Effector CD4-positive, alpha-beta T cell (primary cell): ENCODE measurements around the gene CAAP1.
"Not testable (repeated sequence)": the region's sequence is repeated elsewhere in the genome, so short reads cannot be mapped to it uniquely, and the experiment has no call there.

ENCODE experiments used
- DNase-seq: peaks from one replicate; pipeline ENCODE4 v3.0.0-alpha.2; 2020

CAAP1 gene

GRCh38 chr9:26828391-26828955, 64.1 kb downstream of the CAAP1 start:
- DNase-seq = not testable (repeated sequence)

DNA sequence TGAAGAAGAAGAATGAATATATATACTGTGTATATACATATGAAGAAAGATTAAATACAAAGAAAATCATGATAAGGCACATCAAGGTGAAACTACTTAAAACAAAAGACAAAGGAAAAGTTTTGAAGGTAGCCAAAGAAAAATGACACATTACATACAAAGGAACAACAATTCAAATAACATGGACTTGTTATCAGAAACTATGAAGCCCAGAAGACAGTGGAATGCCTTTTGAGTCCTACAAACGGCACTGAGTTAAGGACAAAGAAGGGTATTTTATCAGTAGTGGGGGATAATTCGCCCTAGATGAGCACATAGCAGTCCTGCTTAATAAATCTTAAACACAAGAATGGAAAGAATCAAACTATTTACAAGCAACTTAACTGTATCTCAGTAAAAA, 77.8 kb downstream of the CAAP1 start:
- DNase-seq = no peak

GRCh38 chr9:26813247-26813646, 79.4 kb downstream of the CAAP1 start:
- no peak for DNase-seq

- DNase-seq = no peak
Observed at GRCh38 chr9:26812217-26812616, 80.4 kb downstream of the CAAP1 start.

GRCh38 chr9:26811106-26811505, 81.5 kb downstream of the CAAP1 start:
- DNase-seq = no peak

DNA sequence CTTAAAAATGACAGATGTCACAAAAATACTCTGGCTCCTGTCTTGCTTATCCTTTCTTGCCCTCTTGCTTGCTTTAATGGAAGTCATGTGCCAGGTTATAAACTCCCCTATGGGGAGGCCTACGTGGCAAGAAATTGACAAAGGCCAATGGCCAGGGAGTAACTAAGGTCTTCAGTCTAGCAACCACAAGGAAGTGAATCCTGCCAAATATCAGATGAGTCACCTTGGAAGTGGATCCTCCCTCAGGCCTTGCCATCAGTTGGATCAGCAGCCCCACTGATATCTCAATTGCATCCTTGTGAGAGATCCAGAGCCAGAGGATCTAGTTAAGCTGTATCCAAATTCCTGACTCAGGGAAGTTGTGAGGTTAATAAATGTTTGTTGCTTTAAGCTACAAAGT, 82.8 kb downstream of the CAAP1 start:
- DNase-seq = no peak

GRCh38 chr9:26807161-26807560, 85.4 kb downstream of the CAAP1 start:
- DNase-seq = no peak

- no peak for DNase-seq
Observed at GRCh38 chr9:26802921-26803320, 89.7 kb downstream of the CAAP1 start.

- no peak for DNase-seq
Observed at GRCh38 chr9:26801772-26802171, 90.8 kb downstream of the CAAP1 start.

GRCh38 chr9:26800322-26800721, 92.3 kb downstream of the CAAP1 start:
- no peak for DNase-seq

GRCh38 chr9:26791274-26791673, 101.3 kb downstream of the CAAP1 start:
- no peak for DNase-seq
